H1 (cell line): ENCODE measurements around the gene HIGD1B. TPM values are rescaled to one million over a fixed set of nuclear protein-coding genes. Genes with fewer than 3 reads are reported as not detected.

Source experiments
- CTCF ChIA-PET: fragments of 300-600 bp; sonication (Branson Sonifier 250); formaldehyde crosslinking; loops from one replicate; lab custom pipeline; 2021; ENCODE audit not compliant: partially characterized antibody; lab: Charles Lee
- POLR2A ChIA-PET: fragments of 300-600 bp; sonication (Branson Sonifier 250); formaldehyde crosslinking; loops from one replicate; lab custom pipeline; 2021; ENCODE audit warnings: inconsistent platforms; ENCODE audit not compliant: partially characterized antibody; lab: Charles Lee
- DNase-seq, 2 experiments: peaks; one replicate each; pipeline versions ENCODE4 v3.0.0 to v3.0.0-alpha.2; 2010 to 2022; ENCODE audit warnings: low spot score in 2 of 2, low read depth in 1 of 2, mixed read lengths in 1 of 2
- FAIRE-seq: peaks from 2 replicates; lab custom pipeline; 2011; peaks lifted over from hg19 to GRCh38; lab: Jason Lieb, UNC
- H2AFZ ChIP-seq: 2 replicates; pipeline ENCODE4 v1.8.1; 2012; ENCODE audit warnings: low read length, inconsistent platforms
- H2AK5ac ChIP-seq: 2 replicates; pipeline ENCODE4 v1.6.1; 2013; ENCODE audit warnings: low read depth, low read length
- H2BK120ac ChIP-seq: replicated peaks from 2 replicates; pipeline ENCODE3; 2013; ENCODE audit warnings: low read depth, low read length, inconsistent platforms
- H2BK12ac ChIP-seq: 2 replicates; pipeline ENCODE4 v1.6.1; 2013; ENCODE audit warnings: low read depth, low read length
- H2BK15ac ChIP-seq: 2 replicates; pipeline ENCODE4 v1.6.1; 2013; ENCODE audit warnings: low read length
- H2BK20ac ChIP-seq: 2 replicates; pipeline ENCODE4 v1.6.1; 2013; ENCODE audit warnings: low read length
- H2BK5ac ChIP-seq: 2 replicates; pipeline ENCODE4 v1.6.1; 2013; ENCODE audit warnings: low read depth, low read length
- H3K14ac ChIP-seq: 2 replicates; pipeline ENCODE4 v1.6.1; 2013; ENCODE audit warnings: inconsistent platforms; ENCODE audit not compliant: insufficient read length
- H3K18ac ChIP-seq: 2 replicates; pipeline ENCODE4 v1.6.1; 2013; ENCODE audit warnings: low read length; ENCODE audit errors: extremely low read depth
- H3K23ac ChIP-seq: 2 replicates; pipeline ENCODE4 v1.6.1; 2013; ENCODE audit warnings: inconsistent platforms; ENCODE audit not compliant: insufficient read length
- H3K23me2 ChIP-seq: 2 replicates; pipeline ENCODE4 v1.6.1; 2013; ENCODE audit warnings: low read depth, low read length
- H3K27ac ChIP-seq: 2 replicates; pipeline ENCODE4 v1.6.1; 2011; ENCODE audit warnings: low read depth, low read length, inconsistent platforms
- H3K27me3 ChIP-seq, 4 experiments: replicated peaks in 1 of 4; 1 replicate in 1 of 4; 2 replicates in 3 of 4; pipeline versions ENCODE4 v1.6.1 to v1.8.1; 2011 to 2013; ENCODE audit warnings: low read length in 3 of 4, mild to moderate bottlenecking in 3 of 4, inconsistent platforms in 2 of 4, mixed read lengths in 2 of 4, moderate library complexity in 1 of 4; ENCODE audit not compliant: control insufficient read depth in 3 of 4, insufficient read depth in 3 of 4; ENCODE audit errors: extremely low read depth in 1 of 4
- H3K36me3 ChIP-seq, 4 experiments: 2 replicates each; pipeline versions ENCODE4 v1.6.1 to v1.8.1; 2011 to 2013; ENCODE audit warnings: mild to moderate bottlenecking in 4 of 4, low read length in 3 of 4, moderate library complexity in 2 of 4, control low read depth in 1 of 4, inconsistent platforms in 1 of 4; ENCODE audit not compliant: insufficient read depth in 4 of 4, control insufficient read depth in 2 of 4
- H3K4ac ChIP-seq: replicated peaks from 2 replicates; pipeline ENCODE3; 2013; ENCODE audit warnings: low read length, low read depth, mixed read lengths, inconsistent platforms; ENCODE audit not compliant: insufficient read length
- H3K4me1 ChIP-seq, 4 experiments: replicated peaks in 1 of 4; 1 replicate in 1 of 4; 2 replicates in 3 of 4; pipeline versions ENCODE4 v1.6.1 to v1.8.1; 2011 to 2013; ENCODE audit warnings: low read length in 3 of 4, inconsistent platforms in 2 of 4, mixed read lengths in 1 of 4; ENCODE audit not compliant: insufficient read depth in 4 of 4, control insufficient read depth in 3 of 4
- H3K4me2 ChIP-seq, 2 experiments: 2 replicates each; pipeline versions ENCODE4 v1.6.1 to v1.8.1; 2011 to 2013; ENCODE audit warnings: low read depth in 2 of 2, low read length in 2 of 2, control low read depth in 1 of 2, inconsistent platforms in 1 of 2, mild to moderate bottlenecking in 1 of 2; ENCODE audit not compliant: insufficient read depth in 1 of 2
- H3K4me3 ChIP-seq, 4 experiments: fragments of 200-600, 300-600 bp in 1 of 4; sonication (generic), shearing (Covaris generic), sonication (Bioruptor Twin) in 1 of 4; 2 replicates each; pipeline versions ENCODE4 v1.5.1 to v1.8.1; 2011 to 2016; ENCODE audit warnings: low read length in 4 of 4, low read depth in 3 of 4, control low read depth in 2 of 4, inconsistent platforms in 2 of 4, mild to moderate bottlenecking in 2 of 4, mixed read lengths in 1 of 4, moderate library complexity in 1 of 4; ENCODE audit not compliant: insufficient read depth in 2 of 4; ENCODE audit errors: extremely low read depth in 1 of 4
- H3K56ac ChIP-seq: replicated peaks from 2 replicates; pipeline ENCODE3; 2013; ENCODE audit warnings: low read depth, mild to moderate bottlenecking, mixed read lengths, low read length, inconsistent platforms; ENCODE audit not compliant: insufficient read length
- H3K79me1 ChIP-seq: 2 replicates; pipeline ENCODE4 v1.6.1; 2013; ENCODE audit warnings: low read depth, low read length, control low read depth
- H3K79me2 ChIP-seq, 2 experiments: 2 replicates each; pipeline versions ENCODE4 v1.6.1 to v1.8.1; 2012 to 2013; ENCODE audit warnings: low read length in 2 of 2, mild to moderate bottlenecking in 2 of 2, inconsistent platforms in 1 of 2; ENCODE audit not compliant: insufficient read depth in 2 of 2, control insufficient read depth in 1 of 2
- H3K9ac ChIP-seq, 4 experiments: replicated peaks in 1 of 4; 1 replicate in 1 of 4; 2 replicates in 3 of 4; pipeline versions ENCODE4 v1.6.1 to v1.8.1; 2011 to 2013; ENCODE audit warnings: low read depth in 3 of 4, low read length in 3 of 4, control low read depth in 2 of 4, mild to moderate bottlenecking in 2 of 4, moderate library complexity in 2 of 4, inconsistent platforms in 1 of 4; ENCODE audit errors: extremely low read depth in 1 of 4
- H3K9me3 ChIP-seq, 2 experiments: 2 replicates each; pipeline versions ENCODE4 v1.6.1 to v1.8.1; 2012 to 2013; ENCODE audit warnings: mild to moderate bottlenecking in 2 of 2, moderate library complexity in 2 of 2, control low read depth in 1 of 2, inconsistent platforms in 1 of 2, low read depth in 1 of 2, low read length in 1 of 2, mixed read lengths in 1 of 2; ENCODE audit not compliant: insufficient read depth in 2 of 2
- H4K20me1 ChIP-seq, 2 experiments: replicated peaks in 1 of 2; 2 replicates each; pipeline versions ENCODE3 to v1.8.1; 2011 to 2013; ENCODE audit warnings: inconsistent platforms in 2 of 2, low read length in 2 of 2, mild to moderate bottlenecking in 1 of 2; ENCODE audit not compliant: insufficient read depth in 2 of 2, control insufficient read depth in 1 of 2
- H4K5ac ChIP-seq: 2 replicates; pipeline ENCODE4 v1.6.1; 2013; ENCODE audit warnings: low read length, low read depth, mixed read lengths, inconsistent platforms; ENCODE audit not compliant: insufficient read length
- H4K8ac ChIP-seq: 2 replicates; pipeline ENCODE4 v1.8.0; 2013; ENCODE audit warnings: mild to moderate bottlenecking, moderate library complexity, low read length, inconsistent platforms; ENCODE audit not compliant: insufficient read depth; ENCODE audit errors: extremely low read depth
- H4K91ac ChIP-seq: replicated peaks from 2 replicates; pipeline ENCODE3; 2013; ENCODE audit warnings: low read length, mixed read lengths, inconsistent platforms; ENCODE audit not compliant: insufficient read length
- CBX8 ChIP-seq: fragments of 300-800, 300-1000 bp; sonication (generic); IDR thresholded peaks from 2 replicates; pipeline ENCODE4 v1.7.1; 2016; ENCODE audit warnings: low read depth, low read length, borderline replicate concordance
- TBP ChIP-seq: IDR thresholded peaks from 2 replicates; pipeline ENCODE4 v1.6.1; 2011; ENCODE audit warnings: low read depth, low read length, improper control_type of control experiment
- WGBS, 2 experiments: shearing (Covaris generic) in 1 of 2; methylation state at CpG; one replicate each; pipeline versions ENCODE4 v1.1.6 to v1.1.7; 2013 to 2015; ENCODE audit warnings: low lambda C conversion rate in 2 of 2, mixed read lengths in 2 of 2, inconsistent platforms in 1 of 2, low coverage in 1 of 2, missing lambda C conversion rate in 1 of 2; ENCODE audit not compliant: insufficient replicate concordance in 2 of 2, insufficient coverage in 1 of 2, insufficient read length in 1 of 2; ENCODE audit errors: extremely low coverage in 1 of 2, missing lambda C conversion rate in 1 of 2; 5-methylcytosine and 5-hydroxymethylcytosine counted together
- polyA plus RNA-seq, 7 experiments: library from polyadenylated mRNA; depleted of rRNA in 3 of 7; stranded (reverse) in 5 of 7; unstranded in 2 of 7; fragments of >200 nt in 5 of 7; fragments of 200-250 nt in 2 of 7; gene quantifications; 1 replicate in 5 of 7; 2 replicates in 1 of 7; 4 replicates in 1 of 7; pipeline versions ENCODE4 v1.2.1 to v1.2.3, GENCODE V29; 2011 to 2013; ENCODE audit warnings: missing spikeins in 2 of 7, mixed read lengths in 2 of 7
- total RNA-seq: library from RNA; stranded (reverse); fragmentation: NEBNext Ultra II Directional; extraction: Animal tissue kit (Norgen Biotek cat#: 25700); gene quantifications from 2 replicates; pipeline ENCODE4 v1.2.1, GENCODE V29; 2021

HIGD1B gene
- total and polyA plus RNA-seq, 2 of the 8 experiments (the other 6 are each of a cell fraction or from before 2014, with no cell fraction given), result not detected

DNA sequence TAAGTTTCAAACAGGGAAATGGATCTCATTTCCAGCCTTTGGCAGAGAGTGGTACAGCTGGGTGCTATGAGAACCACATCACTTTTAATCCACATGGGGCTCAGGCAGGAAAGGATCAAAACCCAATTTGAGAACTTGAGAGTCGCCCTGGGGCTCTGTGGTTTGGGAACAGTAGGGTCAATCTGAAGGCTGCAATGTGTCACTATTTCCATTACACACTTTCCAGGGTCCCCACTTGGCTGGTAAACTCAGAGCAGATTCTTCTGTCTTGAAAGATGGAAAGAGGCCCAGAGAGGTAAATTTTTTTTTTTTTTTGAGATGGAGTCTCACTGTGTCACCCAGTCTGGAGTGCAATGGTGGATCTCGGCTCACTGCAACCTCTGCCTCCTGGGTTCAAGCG, 6.7 kb upstream of the HIGD1B start:
- H2BK5ac ChIP-seq, result no peak overlapping the region

More for the DNA sequence above, 6.7 kb upstream of the HIGD1B start:
- no peaks in the 10 kb centered on the region for H3K27me3 ChIP-seq
- no peak overlapping the region for H4K8ac ChIP-seq
- H3K18ac ChIP-seq, result no peak overlapping the region
- no peaks in the 10 kb centered on the region for H3K79me1 ChIP-seq
- FAIRE-seq (no peak), DNase-seq (no peak)
- WGBS, 2 experiments, result 80% methylated on average over 3 of the region's 3 CpGs; no CpG with 5 or more reads in 1 of the 2 experiments
- H3K56ac ChIP-seq, result no peak overlapping the region
- no peak overlapping the region for H3K4me3 ChIP-seq
- no peaks in the 10 kb centered on the region for H4K20me1 ChIP-seq
- H2AFZ ChIP-seq, result no peak overlapping the region
- no peak overlapping the region for H3K9ac ChIP-seq
- H4K91ac ChIP-seq, result no peak overlapping the region
- H2BK15ac ChIP-seq, result no peak overlapping the region
- POLR2A ChIA-PET, result interaction anchor here (1.0 to 1.3 kb wide), 5 partner anchors 10 to 58 kb away, joined by 3 to 8 read pairs (median 3); no protein-coding TSS in a partner anchor
- H2BK20ac ChIP-seq, result no peak overlapping the region
- no peak overlapping the region for H2AK5ac ChIP-seq
- CTCF ChIA-PET, result interaction anchor here (1.1 to 12.4 kb wide), 4 partner anchors 8 to 279 kb away, joined by 3 to 142 read pairs (median 6); no protein-coding TSS in a partner anchor
- no peaks in the 10 kb centered on the region for H3K23me2 ChIP-seq
- no peak overlapping the region for H3K27ac ChIP-seq
- no peak overlapping the region for H3K4ac ChIP-seq
- TF ChIP-seq TBP, result no peak
- TF ChIP-seq CBX8, result no peak
- H3K14ac ChIP-seq, result no peak overlapping the region
- H3K36me3 ChIP-seq, result no peaks in the 10 kb centered on the region
- H3K23ac ChIP-seq, result no peak overlapping the region
- no peaks in the 10 kb centered on the region for H3K79me2 ChIP-seq
- H3K9me3 ChIP-seq, result no peaks in the 10 kb centered on the region
- no peak overlapping the region for H2BK120ac ChIP-seq
- no peak overlapping the region for H2BK12ac ChIP-seq
- H4K5ac ChIP-seq, result no peak overlapping the region
- H3K4me1 ChIP-seq, result peaks cover 0 to 17% (median 10%) of the 10 kb centered on the region in 4 experiments; a peak in 6 of 7 replicates
- H3K4me2 ChIP-seq, result no peak overlapping the region
